ENCODE results near the gene SREBF1. TPM values are rescaled to one million over a fixed set of nuclear protein-coding genes. Genes with fewer than 3 reads are reported as not detected.

Gene SREBF1
- total RNA-seq, 2 experiments from 2014 or later = 103 to 116 TPM

GRCh38 chr17:17839791-17840707 is 3.3 kb upstream of the SREBF1 start:
- POLR2A ChIA-PET = interaction anchor here (1.1 to 22.2 kb wide), 8 partner anchors 9 to 31 kb away, joined by 3 to 617 read pairs (median 20); partner anchors contain the start of gene SREBF1

DNA sequence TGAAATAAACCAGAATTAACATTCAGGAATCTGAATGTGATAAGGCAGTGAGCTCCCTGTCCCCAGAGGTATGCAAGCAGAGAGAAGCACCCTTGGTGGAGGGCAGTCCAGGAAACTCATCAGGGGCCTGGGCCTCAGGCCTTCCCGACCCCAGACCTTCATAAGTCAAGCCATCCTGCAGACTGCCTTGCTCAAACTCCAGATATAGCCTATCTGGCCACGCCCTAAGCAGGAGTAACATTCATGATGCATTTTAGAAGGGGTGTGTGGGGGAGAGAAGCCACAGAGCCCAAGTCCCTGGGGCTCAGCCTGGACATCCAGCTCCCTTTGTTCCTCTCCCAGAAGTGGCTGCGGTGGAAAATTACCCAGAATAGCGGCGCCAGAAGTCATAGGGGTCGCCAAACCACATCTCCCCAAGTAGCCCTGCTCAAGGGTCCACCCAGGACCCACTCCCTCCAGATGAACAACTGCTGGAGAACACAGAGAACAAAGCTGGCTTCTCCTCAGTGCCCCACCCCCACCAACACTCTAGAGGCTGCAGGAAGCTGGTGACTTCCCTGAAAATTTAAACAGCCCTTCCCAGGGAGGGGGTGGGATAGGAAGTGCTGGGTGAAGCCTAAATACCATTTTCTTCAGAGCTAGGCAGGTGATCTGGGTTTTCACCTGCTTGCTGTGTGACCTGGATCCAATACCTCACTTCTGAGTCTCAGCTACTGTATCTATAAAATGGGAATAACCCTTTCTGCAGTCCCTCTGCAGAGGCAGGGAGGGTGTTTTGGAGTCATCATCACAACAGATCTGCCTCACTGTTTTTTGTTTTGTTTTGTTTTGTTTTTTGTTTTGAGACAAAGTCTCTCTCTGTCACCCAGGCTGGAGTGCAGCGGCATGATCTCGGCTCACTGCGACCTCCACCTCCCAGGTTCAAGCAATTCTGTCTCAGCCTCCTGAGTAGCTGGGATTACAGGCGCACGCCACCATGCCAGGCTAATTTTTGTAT is 1.5 kb upstream of the SREBF1 start:
- ATAC-seq = no peak
- no peak for TF ChIP-seq CTCF (IDR thresholded peaks at IDR 0.05)
- POLR2A ChIA-PET = interaction anchor here (0.6 to 22.2 kb wide), 8 partner anchors 11 to 1479 kb away, joined by 3 to 617 read pairs (median 4); no protein-coding TSS in a partner anchor
- intact Hi-C loops (cut with micrococcal nuclease) = no loop called here
- Mint-ChIP-seq H3K27me3 (no peaks in the 10 kb centered on the region), H3K4me3 (peak overlapping the region; percentile 92), H3K4me1 (ENCODE audit: low read depth) (peaks cover 62% of the 10 kb centered on the region), H3K36me3 (ENCODE audit: low read depth) (peaks cover 28% of the 10 kb centered on the region), H3K27ac (peak overlapping the region; percentile 96), H3K9me3 (no peaks in the 10 kb centered on the region)
- DNase-seq = no peak
- CTCF ChIA-PET = interaction anchor here (1.1 to 7.0 kb wide), 6 partner anchors 11 to 26 kb away, joined by 3 to 49 read pairs (median 6); no protein-coding TSS in a partner anchor

More at GRCh38 chr17:17839791-17840707, 3.3 kb upstream of the SREBF1 start:
- CTCF ChIA-PET = interaction anchor here (1.2 to 7.0 kb wide), 5 partner anchors 10 to 26 kb away, joined by 4 to 49 read pairs (median 8); no protein-coding TSS in a partner anchor
- H3K9me3 Mint-ChIP-seq = no peaks in the 10 kb centered on the region
- TF ChIP-seq CTCF (IDR thresholded peaks at IDR 0.05) = no peak
- H3K4me3 Mint-ChIP-seq = peak overlapping the region; percentile 83
- peak overlapping the region; percentile 96 for H3K27ac Mint-ChIP-seq
- peaks cover 11% of the 10 kb centered on the region for H3K36me3 Mint-ChIP-seq (ENCODE audit: low read depth)
- ATAC-seq (peak; percentile 60), DNase-seq (peak; percentile 85)
- H3K4me1 Mint-ChIP-seq (ENCODE audit: low read depth) = peaks cover 46% of the 10 kb centered on the region
- intact Hi-C loops (cut with micrococcal nuclease) = no loop called here
- H3K27me3 Mint-ChIP-seq = no peaks in the 10 kb centered on the region

GRCh38 chr17:17837380-17837821 is 615 bp upstream of the SREBF1 start:
- DNase-seq (peak; percentile 43), ATAC-seq (no peak)
- intact Hi-C loops (cut with micrococcal nuclease) = no loop called here
- Mint-ChIP-seq H3K27ac (peak overlapping the region; percentile 96), H3K4me1 (ENCODE audit: low read depth) (peaks cover 64% of the 10 kb centered on the region), H3K4me3 (peak overlapping the region; percentile 92), H3K27me3 (no peaks in the 10 kb centered on the region), H3K36me3 (ENCODE audit: low read depth) (peaks cover 29% of the 10 kb centered on the region), H3K9me3 (no peaks in the 10 kb centered on the region)
- POLR2A ChIA-PET = interaction anchor here (0.8 to 22.2 kb wide), 4 partner anchors 12 to 155 kb away, joined by 3 to 617 read pairs (median 140); no protein-coding TSS in a partner anchor
- CTCF ChIA-PET = interaction anchor here (1.1 to 7.0 kb wide), 9 partner anchors 10 to 25 kb away, joined by 3 to 49 read pairs (median 5); no protein-coding TSS in a partner anchor
- TF ChIP-seq CTCF (IDR thresholded peaks at IDR 0.05) = no peak

DNA sequence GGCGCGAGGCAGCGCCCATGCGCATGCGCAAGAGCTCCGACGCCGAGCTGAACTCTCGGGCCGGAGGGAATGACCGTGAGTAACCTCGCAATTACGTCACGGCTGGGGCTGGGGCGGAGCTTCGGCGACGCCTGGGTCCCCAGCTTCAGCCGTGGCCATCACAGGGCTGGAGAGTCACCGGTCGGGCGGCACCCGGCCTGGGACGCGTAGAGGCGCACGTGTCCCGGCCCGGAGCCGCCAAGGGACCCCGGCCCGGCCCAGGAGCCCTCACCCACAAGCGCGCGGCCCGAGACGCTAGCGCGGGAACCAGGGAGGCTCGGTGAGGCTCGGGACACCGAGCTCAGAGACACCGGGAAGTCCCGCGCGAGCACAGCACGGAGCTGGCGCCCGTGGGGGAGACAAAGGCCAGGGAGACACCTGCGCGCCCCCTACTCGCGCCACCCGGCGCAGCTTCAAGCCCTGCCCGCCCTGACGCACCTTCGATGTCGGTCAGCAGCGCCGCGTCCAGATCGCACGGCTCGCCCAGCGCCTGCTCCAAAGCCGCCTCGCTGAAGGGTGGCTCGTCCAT is 452 bp downstream of the SREBF1 start:
- H3K36me3 Mint-ChIP-seq (ENCODE audit: low read depth) = peaks cover 37% of the 10 kb centered on the region
- H3K27me3 Mint-ChIP-seq = no peaks in the 10 kb centered on the region
- intact Hi-C loops (cut with micrococcal nuclease) = no loop called here
- CTCF ChIA-PET = interaction anchor here (0.6 to 7.0 kb wide), 10 partner anchors 9 to 104 kb away, joined by 3 to 49 read pairs (median 6); no protein-coding TSS in a partner anchor
- POLR2A ChIA-PET = interaction anchor here (0.6 to 22.2 kb wide), 16 partner anchors 13 to 154 kb away, joined by 3 to 617 read pairs (median 4); no protein-coding TSS in a partner anchor
- no peak for TF ChIP-seq CTCF (IDR thresholded peaks at IDR 0.05)
- H3K27ac Mint-ChIP-seq = peak overlapping the region; percentile 96
- peak overlapping the region; percentile 92 for H3K4me3 Mint-ChIP-seq
- peak; percentile 72 for ATAC-seq
- no peaks in the 10 kb centered on the region for H3K9me3 Mint-ChIP-seq
- peak; percentile 98 for DNase-seq
- peaks cover 69% of the 10 kb centered on the region for H3K4me1 Mint-ChIP-seq (ENCODE audit: low read depth)
